Psoas muscle (tissue), 8 donors: ENCODE data around the gene RALGPS2. TPM values are rescaled to one million over a fixed set of nuclear protein-coding genes. Genes with fewer than 3 reads are reported as not detected.

Source experiments
- ATAC-seq, 4 donors: fragments of 200-7000 bp; cut with Tn5 transposase; one replicate each; pipeline ENCODE4 v1.9.1; 2020; ENCODE audit warnings: moderate library complexity in 3 of 4, mild to moderate bottlenecking in 2 of 4
- DNase-seq, 2 donors: peaks; one replicate each; pipeline ENCODE4 v3.0.0-alpha.2; 2020
- H3K27ac ChIP-seq: fragments of 200-600 bp; one replicate; pipeline ENCODE4 v1.8.0; 2022
- H3K27me3 ChIP-seq, 3 donors: fragments of 200-600 bp in 1 of 3; one replicate each; pipeline versions ENCODE4 v1.6.1 to v1.8.0; 2013 to 2022; ENCODE audit warnings: low read length in 2 of 3, mild to moderate bottlenecking in 2 of 3, moderate library complexity in 1 of 3; ENCODE audit not compliant: insufficient read depth in 3 of 3
- H3K36me3 ChIP-seq, 2 donors: fragments of 200-600 bp in 1 of 2; one replicate each; pipeline versions ENCODE4 v1.6.1 to v1.8.0; 2013 to 2022; ENCODE audit warnings: low read depth in 1 of 2, mild to moderate bottlenecking in 1 of 2, moderate library complexity in 1 of 2; ENCODE audit not compliant: insufficient read depth in 1 of 2
- H3K4me1 ChIP-seq: fragments of 200-600 bp; one replicate; pipeline ENCODE4 v1.8.0; 2022
- H3K4me3 ChIP-seq: fragments of 200-600 bp; one replicate; pipeline ENCODE4 v1.8.0; 2022; ENCODE audit warnings: mild to moderate bottlenecking
- H3K9me3 ChIP-seq: fragments of 200-600 bp; one replicate; pipeline ENCODE4 v1.8.0; 2022
- WGBS, 3 donors: extraction: QIAGEN DNeasy Blood & Tissue Kit; methylation state at CpG; one replicate each; pipeline versions ENCODE4 v1.1.6 to v1.1.7; 2013; 5-methylcytosine and 5-hydroxymethylcytosine counted together
- intact Hi-C, 2 donors: fragments of 100-400 bp; cut with DNase I; formaldehyde crosslinking; loops; one replicate each; pipeline versions ENCODE4 v1.11.0 to v1.14.2; 2022
- polyA plus RNA-seq, 3 donors: library from polyadenylated mRNA; stranded (reverse); fragments of 200-250 nt; gene quantifications; one replicate each; pipeline ENCODE4 v1.2.3, GENCODE V29; 2013
- total RNA-seq, 4 donors: library from RNA; stranded (reverse); fragmentation: NEBNext Ultra II Directional in 2 of 4; extraction: Animal tissue kit (Norgen Biotek cat#: 25700) in 2 of 4; gene quantifications; one replicate each; pipeline versions ENCODE4 v1.2.1 to v1.2.4, GENCODE V29; 2021 to 2023
- TF ChIP-seq, protein P1 (sequence below): fragments of 200-600 bp; IDR thresholded peaks from one replicate; pipeline ENCODE4 v1.8.0; 2022; ENCODE audit warnings: antibody characterized with exemption
- donor health status: healthy with polysubstance abuse.
- donor health status: DM: no; HTN: no; CAD: no; lungs with moderate emphysema.
- donor health status: Bipolar disorder and iron deficiency.
- donor health status: healthy.
- donor health status: DM: yes; HTN: yes; CAD: no.
- donor health status: DM: no; HTN: no; CAD: no.
- donor health status: DM: no; HTN: no; CAD: no.
- donor health status: DM: yes; HTN: yes; CAD: no.

Gene RALGPS2
- total and polyA plus RNA-seq, 7 donors: 0.69 to 6.2 (median 2.4) TPM

DNA sequence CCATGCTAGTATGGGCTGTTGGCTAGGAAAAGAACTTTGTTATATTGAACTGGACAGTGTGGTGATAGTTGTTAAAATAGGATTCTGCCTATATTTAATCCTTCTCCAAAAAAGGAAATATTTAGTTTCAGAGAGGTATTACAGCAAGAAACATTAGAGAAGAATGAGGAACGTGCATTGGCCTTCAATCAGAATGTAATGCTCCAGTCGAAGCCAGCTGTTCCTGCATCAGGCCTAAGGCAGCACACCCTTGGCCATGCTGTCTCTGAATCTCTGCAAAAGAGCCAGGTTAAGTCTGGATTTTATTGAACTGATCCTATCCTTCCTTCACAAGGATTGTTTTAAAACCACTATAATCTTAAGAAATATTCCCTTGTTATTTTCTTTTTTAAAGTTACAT lies 35.3 kb upstream of the RALGPS2 start:
- Histone ChIP-seq H3K27me3 (no peaks in the 10 kb centered on the region), H3K27ac (no peak overlapping the region), H3K4me1 (no peaks in the 10 kb centered on the region), H3K36me3 (no peaks in the 10 kb centered on the region), H3K9me3 (no peaks in the 10 kb centered on the region), H3K4me3 (no peak overlapping the region)
- 26 to 41% (median 26%) methylated on average over 2 of the region's 2 CpGs for WGBS, 3 donors
- DNase-seq (no peak), ATAC-seq (no peak)
- intact Hi-C loops: no loop called here
- TF ChIP-seq, protein P1, sequence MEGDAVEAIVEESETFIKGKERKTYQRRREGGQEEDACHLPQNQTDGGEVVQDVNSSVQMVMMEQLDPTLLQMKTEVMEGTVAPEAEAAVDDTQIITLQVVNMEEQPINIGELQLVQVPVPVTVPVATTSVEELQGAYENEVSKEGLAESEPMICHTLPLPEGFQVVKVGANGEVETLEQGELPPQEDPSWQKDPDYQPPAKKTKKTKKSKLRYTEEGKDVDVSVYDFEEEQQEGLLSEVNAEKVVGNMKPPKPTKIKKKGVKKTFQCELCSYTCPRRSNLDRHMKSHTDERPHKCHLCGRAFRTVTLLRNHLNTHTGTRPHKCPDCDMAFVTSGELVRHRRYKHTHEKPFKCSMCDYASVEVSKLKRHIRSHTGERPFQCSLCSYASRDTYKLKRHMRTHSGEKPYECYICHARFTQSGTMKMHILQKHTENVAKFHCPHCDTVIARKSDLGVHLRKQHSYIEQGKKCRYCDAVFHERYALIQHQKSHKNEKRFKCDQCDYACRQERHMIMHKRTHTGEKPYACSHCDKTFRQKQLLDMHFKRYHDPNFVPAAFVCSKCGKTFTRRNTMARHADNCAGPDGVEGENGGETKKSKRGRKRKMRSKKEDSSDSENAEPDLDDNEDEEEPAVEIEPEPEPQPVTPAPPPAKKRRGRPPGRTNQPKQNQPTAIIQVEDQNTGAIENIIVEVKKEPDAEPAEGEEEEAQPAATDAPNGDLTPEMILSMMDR: no peak

DNA sequence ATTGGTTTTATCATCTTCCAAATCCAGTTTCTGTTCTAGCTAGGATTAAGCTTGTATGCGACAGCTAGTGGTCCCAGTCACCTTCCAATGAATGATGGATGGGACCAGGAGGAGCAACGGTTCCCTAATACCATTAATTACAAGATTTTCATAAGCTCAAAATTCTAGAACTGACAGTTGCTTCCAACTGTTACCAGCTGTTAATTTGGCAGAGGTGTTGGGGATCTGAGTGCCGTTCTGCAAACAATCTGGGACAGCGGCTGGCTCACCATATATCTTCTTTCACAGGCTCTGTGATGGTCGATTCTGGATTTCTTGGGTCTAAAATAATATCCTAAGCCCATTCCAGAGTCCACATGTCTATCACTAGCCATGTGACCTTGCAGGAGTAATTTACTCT lies 34.5 kb upstream of the RALGPS2 start:
- no peak for ATAC-seq
- intact Hi-C loops: no loop called here

DNA sequence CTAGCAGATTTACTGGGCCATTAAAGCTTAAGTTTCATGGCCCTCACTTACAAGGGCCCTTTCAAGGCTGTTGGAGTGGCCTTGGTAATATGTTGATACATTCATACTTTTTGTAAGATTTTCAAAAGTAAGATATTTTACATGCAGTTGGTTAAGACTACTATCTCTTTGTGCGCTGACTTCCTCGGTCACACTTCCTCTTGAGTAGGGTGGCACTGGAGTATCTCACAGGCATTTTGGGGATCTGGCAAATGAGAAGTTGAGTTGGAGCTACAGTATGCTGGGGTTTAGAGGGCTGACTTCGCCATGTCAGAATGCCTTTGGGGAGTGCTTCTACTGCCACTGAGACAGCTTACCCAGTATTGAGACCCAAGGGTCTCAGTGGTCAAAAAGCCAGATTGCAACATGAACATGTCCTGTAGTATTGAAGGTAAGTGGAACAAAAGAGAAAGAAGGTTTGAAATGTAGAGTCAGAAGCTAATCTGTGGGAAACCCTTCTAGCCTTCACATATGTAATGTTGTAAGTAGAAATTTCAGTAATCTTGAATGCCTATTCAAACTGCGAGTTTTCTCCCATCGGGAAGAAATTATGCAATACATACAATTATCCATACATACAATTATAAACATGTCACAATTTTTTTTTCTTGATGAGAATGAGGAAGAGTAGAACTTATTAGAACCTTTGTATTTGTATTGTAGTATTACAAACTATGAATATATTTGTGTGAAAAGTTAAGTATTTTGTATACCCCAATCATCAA lies 32.3 kb upstream of the RALGPS2 start:
- no peaks in the 10 kb centered on the region for H3K36me3 ChIP-seq
- WGBS, 3 donors: 96 to 98% (median 97%) methylated on average over 5 of the region's 5 CpGs
- DNase-seq: no peak
- H3K4me1 ChIP-seq: no peaks in the 10 kb centered on the region
- H3K27me3 ChIP-seq: no peaks in the 10 kb centered on the region
- H3K9me3 ChIP-seq: no peaks in the 10 kb centered on the region
- no peak overlapping the region for H3K4me3 ChIP-seq
- intact Hi-C loops: no loop called here
- H3K27ac ChIP-seq: no peak overlapping the region
- ATAC-seq: no peak
- TF ChIP-seq, protein P1: no peak

More for the DNA sequence above, 34.5 kb upstream of the RALGPS2 start:
- H3K9me3 ChIP-seq: no peaks in the 10 kb centered on the region
- H3K4me3 ChIP-seq: no peak overlapping the region
- no peaks in the 10 kb centered on the region for H3K4me1 ChIP-seq
- 24 to 48% (median 44%) methylated on average over 5 of the region's 5 CpGs for WGBS, 3 donors
- H3K27ac ChIP-seq: no peak overlapping the region
- DNase-seq: no peak
- TF ChIP-seq, protein P1: no peak
- H3K27me3 ChIP-seq: no peaks in the 10 kb centered on the region
- H3K36me3 ChIP-seq: no peaks in the 10 kb centered on the region

DNA sequence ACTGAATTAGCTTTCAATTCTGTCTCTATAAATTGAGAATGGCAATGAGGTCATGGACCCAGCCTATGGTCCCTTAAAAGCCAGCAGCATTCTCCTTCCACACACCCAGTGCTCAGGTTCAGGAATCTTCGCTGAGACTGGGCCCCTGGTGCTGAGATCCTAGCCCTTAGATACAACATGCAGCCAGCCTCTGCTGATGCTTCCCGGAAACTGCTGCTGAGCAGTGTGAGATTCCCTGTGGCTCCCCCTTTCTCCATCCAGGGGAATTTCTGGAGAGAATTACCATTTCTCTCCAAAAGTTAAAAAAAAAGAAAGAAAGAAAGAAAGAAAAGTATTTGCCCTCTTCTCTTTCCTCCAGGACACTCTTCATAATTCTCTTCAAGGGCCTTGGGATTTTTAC lies 31.7 kb upstream of the RALGPS2 start:
- Histone ChIP-seq H3K4me3 (no peak overlapping the region), H3K4me1 (no peaks in the 10 kb centered on the region), H3K27ac (no peak overlapping the region), H3K36me3 (no peaks in the 10 kb centered on the region), H3K27me3 (no peaks in the 10 kb centered on the region), H3K9me3 (no peaks in the 10 kb centered on the region)
- no peak for ATAC-seq
- intact Hi-C loops: no loop called here
- WGBS, 3 donors: 44 to 74% (median 74%) methylated on average over 2 of the region's 2 CpGs
- no peak for DNase-seq
- TF ChIP-seq, protein P1: no peak
